ENCODE results near the gene SUGP1.
A peak's percentile ranks its signal among the peaks of the same experiment; 100 is the strongest.
"Not testable (repeated sequence)": the region's sequence is repeated elsewhere in the genome, so short reads cannot be mapped to it uniquely, and the experiment has no call there.

The SUGP1 gene

GRCh38 chr19:19320361-19321140, at the start of gene SUGP1, which contains the start of gene MAU2:
Gene SUGP1 (minus strand): TSS chr19:19320509. CDS start chr19:19320496, 13 bp downstream.
Gene MAU2 (plus strand): TSS chr19:19320829. CDS start chr19:19320860, 31 bp downstream.
- peak; percentile 96 for DNase-seq

GRCh38 chr19:19368087-19368486, 47.8 kb upstream of the SUGP1 start:
- no peak for DNase-seq

GRCh38 chr19:19366434-19367396, 46.4 kb upstream of the SUGP1 start:
- DNase-seq: peak; percentile 84

GRCh38 chr19:19362075-19362474, 41.8 kb upstream of the SUGP1 start:
- no peak for DNase-seq

GRCh38 chr19:19361075-19361594, 40.8 kb upstream of the SUGP1 start:
- DNase-seq: peak; percentile 91

- no peak for DNase-seq
These were observed 36.7 kb upstream of the SUGP1 start for GRCh38 chr19:19356901-19357566.

GRCh38 chr19:19356500-19356899, 36.2 kb upstream of the SUGP1 start:
- DNase-seq: no peak

- no peak for DNase-seq
These were observed 35.4 kb upstream of the SUGP1 start for GRCh38 chr19:19355606-19356139.

GRCh38 chr19:19354932-19355331, 34.6 kb upstream of the SUGP1 start:
- no peak for DNase-seq

GRCh38 chr19:19354007-19354406, 33.7 kb upstream of the SUGP1 start:
- DNase-seq: no peak

- no peak for DNase-seq
These were observed 32.5 kb upstream of the SUGP1 start for GRCh38 chr19:19352823-19353222.

- not testable (repeated sequence) for DNase-seq
These were observed 30.4 kb upstream of the SUGP1 start for GRCh38 chr19:19350756-19351155.

- no peak for DNase-seq
These were observed 29.1 kb upstream of the SUGP1 start for GRCh38 chr19:19349365-19349764.

- DNase-seq: no peak
These were observed 28.0 kb upstream of the SUGP1 start for GRCh38 chr19:19348266-19348665.

- DNase-seq: no peak
These were observed 27.2 kb upstream of the SUGP1 start for GRCh38 chr19:19347401-19348110.

GRCh38 chr19:19345970-19346369, 25.7 kb upstream of the SUGP1 start:
- DNase-seq: no peak

- no peak for DNase-seq
These were observed 24.9 kb upstream of the SUGP1 start for GRCh38 chr19:19345232-19345631.

- no peak for DNase-seq
These were observed 23.5 kb upstream of the SUGP1 start for GRCh38 chr19:19343762-19344161.

- DNase-seq: no peak
These were observed 22.7 kb upstream of the SUGP1 start for GRCh38 chr19:19343016-19343362.

- peak; percentile 20 for DNase-seq
These were observed 22.0 kb upstream of the SUGP1 start for GRCh38 chr19:19342086-19343015.

- DNase-seq: no peak
These were observed 20.7 kb upstream of the SUGP1 start for GRCh38 chr19:19341026-19341425.

Data from MV-4-11 (cell line).